HG03159 (cell line): ENCODE results near the gene SLC35F3.
"Not testable (repeated sequence)": the region's sequence is repeated elsewhere in the genome, so short reads cannot be mapped to it uniquely, and the experiment has no call there.

ENCODE experiments used
- ATAC-seq: cut with Tn5 transposase; IDR thresholded peaks from one replicate; pipeline ENCODE4 v1.9.1; 2021; ENCODE audit warnings: mild to moderate bottlenecking, moderate library complexity; ENCODE audit not compliant: unreplicated experiment

SLC35F3 gene

GRCh38 chr1:234176000-234176399 is 271.5 kb downstream of the SLC35F3 start:
- no peak for ATAC-seq

- not testable (repeated sequence) for ATAC-seq
These were observed 272.4 kb downstream of the SLC35F3 start for GRCh38 chr1:234176847-234177246.

GRCh38 chr1:234185438-234185837 is 281.0 kb downstream of the SLC35F3 start:
- no peak for ATAC-seq

GRCh38 chr1:234186037-234186688 is 281.7 kb downstream of the SLC35F3 start:
- ATAC-seq, result no peak

GRCh38 chr1:234188454-234188792 is 283.9 kb downstream of the SLC35F3 start:
- no peak for ATAC-seq

- no peak for ATAC-seq
These were observed 293.4 kb downstream of the SLC35F3 start for GRCh38 chr1:234197839-234198238.

- no peak for ATAC-seq
These were observed 295.1 kb downstream of the SLC35F3 start for GRCh38 chr1:234199476-234200127.

- ATAC-seq, result no peak
These were observed 296.1 kb downstream of the SLC35F3 start for GRCh38 chr1:234200566-234200965.

- ATAC-seq, result no peak
These were observed 297.1 kb downstream of the SLC35F3 start for GRCh38 chr1:234201600-234201999.

GRCh38 chr1:234205966-234206365 is 301.5 kb downstream of the SLC35F3 start:
- ATAC-seq, result no peak

GRCh38 chr1:234206651-234207284 is 302.3 kb downstream of the SLC35F3 start:
- ATAC-seq, result no peak

GRCh38 chr1:234208351-234208750 is 303.9 kb downstream of the SLC35F3 start:
- no peak for ATAC-seq

GRCh38 chr1:234208791-234209190 is 304.3 kb downstream of the SLC35F3 start:
- no peak for ATAC-seq

- ATAC-seq, result not testable (repeated sequence)
These were observed 306.0 kb downstream of the SLC35F3 start for GRCh38 chr1:234210429-234210828.

- not testable (repeated sequence) for ATAC-seq
These were observed 307.4 kb downstream of the SLC35F3 start for GRCh38 chr1:234211855-234212254.

- ATAC-seq, result peak; percentile 43
These were observed 308.5 kb downstream of the SLC35F3 start for GRCh38 chr1:234212764-234213657.

- ATAC-seq, result peak; percentile 6
These were observed 309.2 kb downstream of the SLC35F3 start for GRCh38 chr1:234213658-234214128.

GRCh38 chr1:234214129-234214910 is 309.8 kb downstream of the SLC35F3 start:
- ATAC-seq, result peak; percentile 41

GRCh38 chr1:234214911-234215892 is 310.7 kb downstream of the SLC35F3 start:
- no peak for ATAC-seq
